HG03066 (cell line): Measurements from ENCODE around the gene CASP4.
"Not testable (repeated sequence)": the region's sequence is repeated elsewhere in the genome, so short reads cannot be mapped to it uniquely, and the experiment has no call there.

ENCODE experiments used
- ATAC-seq: cut with Tn5 transposase; IDR thresholded peaks from one replicate; pipeline ENCODE4 v1.9.1; 2021; ENCODE audit warnings: low read depth; ENCODE audit not compliant: unreplicated experiment

CASP4 gene

DNA sequence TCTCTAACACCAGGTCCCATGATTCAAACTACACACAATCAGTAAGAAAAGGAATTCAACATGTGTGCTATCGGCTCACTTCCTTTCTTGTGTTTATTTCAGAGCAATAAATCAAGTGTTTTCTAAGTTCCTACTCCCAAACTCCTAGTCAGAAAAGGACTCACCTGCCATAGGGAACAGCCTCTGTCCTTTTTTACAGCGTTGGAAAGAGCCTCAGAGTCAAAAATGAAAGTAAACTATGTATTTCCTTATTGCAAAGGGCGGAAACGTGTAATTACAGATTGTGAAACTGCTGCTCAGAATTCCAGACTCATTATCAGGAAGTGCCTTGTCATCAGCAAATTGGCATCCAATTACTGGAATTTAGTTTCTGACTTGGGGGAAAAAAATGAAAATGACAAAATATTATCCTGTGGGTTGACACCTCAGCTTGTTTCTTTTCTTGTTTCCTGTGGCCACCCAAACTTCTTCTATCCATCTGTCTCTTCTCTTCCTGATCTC is at the start of gene CASP4:
Gene CASP4 (minus strand): TSS at position 220 of the 501 bp plus-strand sequence. CDS start 49 bp downstream, at position 171.
- ATAC-seq = peak; percentile 92

- no peak for ATAC-seq
Measured at GRCh38 chr11:105007463-105007862, 39.1 kb upstream of the CASP4 start.

DNA sequence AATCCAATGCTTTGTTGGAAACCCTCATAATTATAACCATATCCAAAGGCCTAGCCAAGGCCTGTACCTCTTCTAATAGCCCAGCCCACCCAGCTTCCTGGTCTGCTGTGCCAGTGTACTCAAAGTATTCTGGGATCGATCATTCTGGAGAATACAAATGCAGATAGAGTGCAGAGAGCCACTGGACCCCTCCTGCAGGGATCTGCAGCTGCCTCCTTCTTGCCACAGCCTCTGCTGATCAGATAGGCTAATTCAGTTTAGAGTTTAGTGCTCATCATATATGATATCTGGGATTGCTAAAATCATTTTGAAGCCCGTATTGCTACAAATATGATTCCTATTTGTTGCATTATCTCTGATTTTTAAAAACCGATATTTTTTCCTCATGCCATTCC is 37.1 kb upstream of the CASP4 start:
- ATAC-seq = no peak

DNA sequence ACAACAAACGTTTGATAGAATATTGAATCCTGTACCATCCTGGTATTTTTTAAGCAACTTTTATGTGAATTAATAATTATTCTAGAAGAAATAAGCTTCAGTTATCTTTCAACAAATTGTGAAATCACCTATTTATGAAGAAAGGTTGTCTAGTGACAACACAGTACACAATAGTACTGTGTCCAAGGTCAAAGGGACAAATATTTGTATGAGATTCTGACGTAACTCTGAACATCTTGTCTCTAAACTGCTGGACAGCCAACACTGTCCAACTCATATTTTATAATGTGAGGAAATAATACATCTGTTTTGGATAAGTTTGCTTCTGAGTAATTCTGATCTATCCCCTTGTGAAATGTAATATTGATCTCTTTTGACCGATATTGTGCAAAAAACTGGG is 35.6 kb upstream of the CASP4 start:
- no peak for ATAC-seq

DNA sequence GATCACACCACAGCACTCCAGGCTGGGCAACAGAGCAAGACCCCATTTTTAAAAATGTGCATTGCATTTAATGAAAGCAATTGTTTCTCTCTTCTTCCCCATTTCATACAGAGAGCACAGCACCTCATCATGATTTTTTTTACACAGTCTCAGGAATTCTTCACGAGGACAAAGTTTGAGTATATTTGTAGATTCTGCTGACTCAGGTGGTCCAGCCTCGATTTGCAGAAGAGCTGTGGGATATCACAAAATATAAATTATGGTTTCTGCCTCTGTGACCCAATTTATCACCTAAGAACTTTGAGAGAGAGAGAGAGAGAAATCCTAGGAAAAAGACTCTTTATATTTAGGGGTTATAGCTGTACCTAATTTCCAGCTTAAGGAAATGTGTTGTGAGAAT is 34.8 kb upstream of the CASP4 start:
- ATAC-seq = no peak

DNA sequence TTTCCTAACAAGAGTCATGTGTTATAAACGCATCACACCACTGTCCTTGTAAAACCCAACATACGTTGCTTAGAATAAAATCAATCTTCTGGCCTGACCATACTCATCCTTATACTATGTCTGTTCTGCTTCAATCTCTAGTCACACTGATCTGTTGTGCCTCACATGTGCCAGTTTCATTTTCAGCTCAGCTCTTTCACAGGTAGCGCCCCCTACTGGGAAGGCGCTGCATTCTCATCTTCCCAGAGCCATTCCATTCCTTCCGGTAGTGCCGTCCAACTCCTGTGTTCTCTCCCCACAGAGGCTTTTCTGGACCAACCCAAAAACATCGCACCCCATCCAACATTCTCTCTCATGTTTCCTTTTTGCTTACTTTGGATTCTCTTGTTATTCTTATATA is 32.4 kb upstream of the CASP4 start:
- ATAC-seq = peak; percentile 89

GRCh38 chr11:105000167-105000566 is 31.8 kb upstream of the CASP4 start:
- no peak for ATAC-seq

GRCh38 chr11:104999721-105000120 is 31.3 kb upstream of the CASP4 start:
- ATAC-seq = no peak

- ATAC-seq = no peak
Measured at GRCh38 chr11:104997288-104997687, 28.9 kb upstream of the CASP4 start.

DNA sequence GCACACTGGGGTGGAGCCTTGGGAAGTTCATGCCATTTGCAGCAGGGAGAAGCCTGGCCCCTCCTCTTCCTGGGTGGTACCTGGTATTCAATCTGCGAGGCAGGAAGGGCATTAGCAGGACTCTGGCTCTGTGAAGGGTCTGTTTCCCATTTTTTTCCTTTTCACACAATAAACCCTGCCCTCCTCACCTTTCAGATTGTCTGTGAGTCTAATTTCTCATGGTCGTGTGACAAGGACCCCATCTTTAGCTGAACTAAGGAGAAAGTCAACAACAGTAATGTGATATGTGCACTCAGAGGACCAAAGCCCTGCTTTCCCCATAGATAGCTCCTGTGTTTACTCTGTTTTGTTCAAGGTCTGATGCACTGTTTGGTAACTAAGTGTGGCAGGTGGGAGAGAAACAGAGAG is 26.6 kb upstream of the CASP4 start:
- ATAC-seq = no peak

GRCh38 chr11:104992781-104993180 is 24.4 kb upstream of the CASP4 start:
- ATAC-seq = no peak

- no peak for ATAC-seq
Measured at GRCh38 chr11:104991994-104992393, 23.6 kb upstream of the CASP4 start.

DNA sequence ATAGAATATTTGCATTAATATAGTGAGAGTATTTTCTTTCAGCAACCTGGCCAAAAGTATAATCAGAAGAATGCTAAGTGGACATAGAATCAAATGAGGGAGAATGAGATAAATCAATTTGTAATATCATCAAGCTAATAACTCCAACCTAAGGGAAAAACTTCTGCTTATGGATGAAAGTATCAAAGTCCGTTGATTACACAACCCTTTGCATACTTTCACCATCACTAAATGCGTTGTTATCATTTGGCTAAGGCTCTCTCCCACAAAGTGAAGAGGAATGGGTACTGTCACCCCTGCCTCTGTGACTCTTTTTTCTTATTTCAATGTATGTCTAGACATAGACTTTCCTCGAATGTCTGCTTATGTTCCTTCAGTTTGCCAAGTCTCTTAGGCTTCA is 16.4 kb upstream of the CASP4 start:
- no peak for ATAC-seq

GRCh38 chr11:104979839-104980238 is 11.5 kb upstream of the CASP4 start:
- no peak for ATAC-seq

GRCh38 chr11:104973616-104974015 is 5.2 kb upstream of the CASP4 start:
- ATAC-seq = no peak

DNA sequence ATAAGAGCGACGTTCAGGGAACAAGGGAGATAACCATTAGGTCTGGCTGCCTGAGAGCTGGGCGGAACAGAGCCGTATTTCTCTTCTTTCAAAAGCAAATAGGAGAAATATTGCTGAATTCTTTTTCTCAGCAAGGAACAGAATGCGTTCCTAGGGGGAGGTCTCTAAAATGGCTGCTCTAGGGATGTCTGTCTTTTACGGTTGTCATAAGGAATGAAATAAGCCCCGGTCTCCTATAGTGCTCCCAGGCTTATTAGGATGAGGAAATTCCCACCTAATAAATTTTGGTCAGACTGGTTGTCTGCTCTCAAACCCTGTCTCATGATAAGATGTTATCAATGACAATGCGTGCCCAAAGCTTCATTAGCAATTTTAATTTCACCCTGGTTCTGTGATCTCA is 4.5 kb upstream of the CASP4 start:
- ATAC-seq = not testable (repeated sequence)

DNA sequence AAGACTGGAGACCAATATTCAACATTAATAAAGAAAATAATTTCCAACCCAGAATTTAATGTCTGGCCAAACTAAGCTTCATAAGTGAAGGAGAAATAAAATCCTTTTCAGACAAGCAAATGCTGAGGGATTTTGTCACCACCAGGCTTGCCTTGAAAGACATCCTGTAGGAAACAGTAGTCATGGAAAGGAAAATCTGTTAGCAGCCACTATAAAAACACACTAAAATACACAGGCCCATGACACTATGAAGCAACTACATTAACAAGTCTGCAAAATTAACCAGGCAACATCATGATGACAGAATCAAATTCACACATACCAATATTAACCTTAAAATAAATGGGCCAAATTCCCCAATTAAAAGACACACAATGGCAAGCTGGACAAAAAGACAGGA is 2.4 kb upstream of the CASP4 start:
- ATAC-seq = no peak

GRCh38 chr11:104968856-104969776 is 742 bp upstream of the CASP4 start:
- peak; percentile 14 for ATAC-seq

DNA sequence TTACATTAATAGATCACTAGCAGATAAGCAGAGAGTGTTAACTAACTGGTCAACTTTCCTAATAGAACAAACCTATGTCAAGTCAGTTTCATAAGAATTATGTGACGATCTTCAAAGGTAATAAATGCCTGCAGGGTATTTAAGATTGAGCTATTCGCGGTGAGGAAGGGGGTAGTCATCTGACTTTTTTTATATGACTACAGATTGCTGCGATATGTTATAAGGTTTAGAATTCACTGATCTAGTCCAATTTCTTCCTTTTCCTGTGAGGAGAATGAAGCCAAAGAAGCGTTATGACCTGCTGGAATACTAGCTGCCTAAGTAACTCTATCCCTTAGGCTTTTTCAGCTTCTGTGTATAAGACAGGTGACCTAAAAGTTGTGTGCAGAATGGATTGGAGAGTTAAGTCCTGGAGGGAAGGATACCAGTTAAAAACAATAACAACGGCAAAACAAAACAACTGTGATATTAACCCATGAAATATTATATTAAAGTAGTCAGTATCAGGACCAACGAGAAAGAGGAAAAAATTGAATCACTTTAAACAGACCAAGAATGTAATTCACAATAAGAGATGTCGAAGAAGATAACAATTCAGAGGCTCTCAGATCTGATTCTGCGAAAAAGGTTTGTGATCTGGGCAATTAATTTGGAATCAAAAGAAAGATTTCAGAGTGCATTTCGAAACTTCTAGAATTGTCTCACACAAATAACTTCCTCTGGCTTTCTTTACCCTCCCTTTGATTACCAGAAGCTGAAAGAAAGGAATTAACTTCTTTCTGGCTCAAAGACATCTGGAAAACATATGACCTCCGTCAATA is 630 bp downstream of the CASP4 start:
- peak; percentile 29 for ATAC-seq

- ATAC-seq = no peak
Measured at GRCh38 chr11:104965735-104966134, 2.6 kb downstream of the CASP4 start.

GRCh38 chr11:104964247-104964646 is 4.1 kb downstream of the CASP4 start:
- ATAC-seq = no peak
